GM10847 (cell line): ENCODE measurements around the gene SMOC2.

Source experiments
- POLR2A ChIP-seq: IDR thresholded peaks from 2 replicates; pipeline ENCODE4 v1.6.1; 2011; ENCODE audit not compliant: insufficient read length; ENCODE audit errors: extremely low read depth

SMOC2 gene

DNA sequence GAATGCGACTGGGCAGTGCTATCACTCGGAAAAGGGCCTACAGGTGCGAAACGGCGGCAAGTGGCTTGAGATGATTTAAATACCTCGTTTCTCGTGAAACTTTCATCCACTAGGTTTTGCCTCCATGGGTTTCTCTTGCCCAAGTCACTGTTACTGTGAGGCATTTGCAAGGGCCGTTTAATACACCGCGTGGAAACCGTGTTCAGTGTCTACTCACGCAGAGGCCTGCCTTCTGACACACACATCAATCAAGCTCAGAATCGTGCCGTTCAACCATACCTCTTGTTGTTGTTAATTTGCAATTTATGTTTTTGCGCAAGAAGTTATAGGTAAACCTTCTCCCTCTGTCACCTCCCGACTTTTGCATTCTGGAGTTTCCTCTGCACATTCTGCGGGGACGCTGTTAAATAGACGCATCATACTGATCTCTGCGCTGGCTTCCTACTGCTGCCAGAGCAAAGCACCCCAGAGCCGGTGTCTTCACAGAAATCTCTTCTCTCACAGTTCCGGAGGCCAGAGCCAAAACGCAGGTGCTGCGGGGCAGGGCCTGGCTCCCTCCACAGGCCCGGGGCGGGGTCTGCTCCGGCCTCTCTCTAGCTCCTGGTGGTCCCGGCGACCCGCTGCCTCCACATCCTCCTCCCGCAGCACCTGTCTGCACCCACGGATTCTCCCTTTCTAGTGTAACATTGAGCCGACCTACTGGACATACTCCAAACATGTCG is 251.4 kb downstream of the SMOC2 start:
- no peak for TF ChIP-seq POLR2A

DNA sequence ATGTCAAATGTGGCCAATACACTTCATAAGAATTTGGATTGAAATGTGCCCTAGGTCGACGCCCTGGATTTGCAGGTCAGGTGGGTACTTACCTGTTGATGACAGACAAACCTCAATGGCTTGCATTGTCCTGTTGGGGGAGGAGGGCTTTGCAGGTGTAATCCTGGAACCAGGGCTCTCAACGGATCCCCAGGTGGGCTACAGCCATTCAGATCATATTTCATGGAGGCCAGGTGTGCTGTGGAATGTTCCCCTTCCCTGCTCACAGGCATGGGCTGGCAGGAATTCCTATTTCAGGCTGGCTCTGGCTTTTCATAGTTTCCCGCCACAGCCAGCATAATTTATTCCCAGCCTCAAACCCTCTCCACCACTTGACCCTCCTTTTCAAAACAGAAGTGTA is 254.7 kb downstream of the SMOC2 start:
- TF ChIP-seq POLR2A = no peak

DNA sequence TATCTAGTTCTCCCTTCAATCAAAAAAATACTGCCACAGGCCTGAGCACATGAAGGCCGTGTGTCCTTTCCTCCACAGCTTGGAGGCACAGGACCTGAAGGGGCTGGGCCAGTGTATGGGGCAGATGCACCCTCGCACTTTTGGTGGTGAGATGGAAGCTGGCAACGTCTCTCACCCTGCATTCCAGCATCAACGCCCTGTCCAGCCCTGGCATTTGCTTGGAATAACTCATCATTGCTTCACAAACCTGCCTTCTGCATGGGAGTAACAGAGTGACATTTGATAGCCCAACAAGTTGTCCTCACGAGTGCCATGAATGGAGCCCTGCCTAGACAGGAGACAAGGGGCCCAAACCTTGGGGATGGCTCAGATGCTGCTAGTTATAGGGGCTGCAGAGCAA is 257.9 kb downstream of the SMOC2 start:
- no peak for TF ChIP-seq POLR2A

DNA sequence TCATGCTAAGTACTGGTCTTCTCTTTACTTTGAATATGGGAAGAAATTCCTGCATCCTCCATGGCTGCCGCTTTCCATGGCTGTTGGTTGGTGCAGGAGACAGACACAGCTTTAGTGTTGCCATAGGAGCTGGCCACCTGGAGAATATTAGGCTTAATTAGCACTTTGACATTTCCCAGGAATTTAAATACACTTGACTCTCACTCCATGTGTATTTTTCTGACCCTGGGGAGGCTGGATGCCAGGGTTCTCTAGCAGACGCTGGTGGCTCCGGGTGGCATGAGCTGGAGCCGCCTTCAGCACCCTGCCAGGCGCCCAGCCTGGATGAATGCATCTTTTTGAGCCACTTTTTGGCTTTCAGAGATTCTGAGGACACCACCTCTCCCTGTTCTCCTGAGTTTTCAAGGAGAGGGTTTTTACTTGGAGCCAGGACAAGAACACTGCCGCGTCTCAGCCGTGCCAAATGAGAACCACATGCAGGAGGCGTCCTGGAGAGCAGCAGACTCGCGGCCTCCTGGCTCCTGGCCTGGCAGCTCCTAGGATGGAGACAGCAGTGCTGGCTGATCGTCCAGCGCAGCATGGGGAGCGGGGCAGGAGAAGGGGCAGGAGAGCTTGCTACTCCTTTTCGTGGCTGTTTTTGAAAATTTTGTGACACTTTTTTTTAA is 258.8 kb downstream of the SMOC2 start:
- no peak for TF ChIP-seq POLR2A

DNA sequence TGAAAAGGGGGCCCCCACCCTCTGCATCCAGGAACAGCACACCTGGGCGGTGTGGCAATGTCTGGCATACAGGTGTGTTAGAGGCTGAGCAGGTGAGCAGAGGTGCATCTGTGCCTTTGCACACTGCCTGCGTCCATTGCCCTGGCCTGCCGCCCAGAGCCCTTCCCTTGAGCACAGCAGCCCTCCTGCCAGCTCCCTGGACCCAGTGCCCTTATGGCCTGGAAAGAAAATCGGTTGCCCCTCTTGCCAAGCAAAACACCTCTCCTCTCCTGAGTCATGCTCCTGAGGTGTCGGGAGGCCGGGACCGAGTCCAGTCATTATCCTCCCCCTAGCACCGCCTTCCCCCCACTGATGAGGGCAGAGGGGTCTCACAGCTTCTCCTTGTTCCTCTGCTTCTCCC is 259.9 kb downstream of the SMOC2 start:
- no peak for TF ChIP-seq POLR2A

DNA sequence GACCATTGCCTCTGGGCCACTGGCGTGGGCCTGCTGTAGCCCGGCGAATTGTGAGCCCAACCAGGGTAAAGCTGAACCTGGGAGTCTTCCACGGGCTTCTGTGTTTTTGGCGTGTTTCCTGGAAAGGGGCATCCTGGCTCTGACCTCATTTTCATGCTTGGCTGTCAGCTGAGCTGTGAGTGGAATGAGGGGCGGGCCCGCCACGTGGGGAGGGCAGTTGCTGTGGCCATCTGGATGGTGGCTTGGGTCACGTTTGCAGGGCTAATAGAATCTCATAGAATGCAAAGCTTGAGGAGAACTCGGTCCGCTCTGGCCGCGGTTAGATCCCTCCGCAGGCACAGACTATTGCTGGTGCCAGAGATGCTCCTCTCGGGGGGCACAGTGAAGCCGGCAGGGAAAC is 263.0 kb downstream of the SMOC2 start:
- TF ChIP-seq POLR2A = no peak

DNA sequence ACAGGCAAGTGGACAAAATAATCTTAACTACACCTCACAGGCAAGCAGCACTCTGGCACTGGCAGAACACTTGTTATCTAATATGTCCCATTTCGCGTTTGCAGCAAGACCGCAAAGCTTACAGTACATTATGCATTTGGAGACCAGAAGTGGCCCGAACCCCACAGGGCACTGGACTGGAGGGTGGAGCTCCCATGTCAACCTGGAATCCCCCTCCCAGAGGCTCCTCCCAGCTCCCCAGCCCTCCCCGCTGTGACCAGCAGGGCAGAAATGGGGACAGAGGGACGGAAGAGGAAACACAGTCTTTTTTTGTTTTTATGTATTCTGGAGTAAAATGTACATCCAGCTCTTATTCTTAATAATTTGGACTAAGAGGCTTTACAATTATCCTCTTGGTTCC is 263.7 kb downstream of the SMOC2 start:
- no peak for TF ChIP-seq POLR2A

DNA sequence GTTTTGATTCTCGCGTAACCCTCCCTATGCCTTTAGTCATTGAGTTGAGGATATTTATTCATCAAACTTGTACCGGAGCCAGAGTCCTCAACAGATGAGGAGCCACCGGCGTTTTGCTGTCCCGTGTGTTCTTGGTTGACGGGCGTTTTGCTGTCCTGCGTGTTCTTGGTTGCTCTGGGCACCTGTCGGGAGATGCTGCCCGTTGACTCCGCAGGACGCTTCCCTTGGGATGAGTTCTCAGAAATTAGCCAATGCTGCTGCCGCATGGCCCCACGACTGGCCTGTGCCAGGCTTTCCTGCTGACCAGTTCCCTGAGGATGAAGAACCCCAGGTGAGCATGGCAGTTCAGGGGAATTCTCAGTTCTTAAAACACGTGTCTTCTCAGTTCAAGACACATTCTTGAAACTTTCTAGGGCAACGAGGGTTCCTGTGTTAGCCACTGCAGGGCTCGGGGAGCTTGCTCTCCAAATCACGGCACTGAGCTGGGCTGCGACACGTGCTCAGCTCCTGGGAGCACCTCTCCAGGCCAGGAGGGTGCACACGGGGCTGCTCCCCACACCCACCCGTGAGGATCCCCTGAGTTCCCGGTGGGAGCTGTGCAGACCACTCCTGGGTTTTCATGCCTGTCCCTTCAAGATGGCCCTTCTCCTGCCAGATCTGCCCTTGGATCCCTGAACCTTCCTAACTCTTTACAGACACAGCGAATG is 265.6 kb downstream of the SMOC2 start:
- no peak for TF ChIP-seq POLR2A

DNA sequence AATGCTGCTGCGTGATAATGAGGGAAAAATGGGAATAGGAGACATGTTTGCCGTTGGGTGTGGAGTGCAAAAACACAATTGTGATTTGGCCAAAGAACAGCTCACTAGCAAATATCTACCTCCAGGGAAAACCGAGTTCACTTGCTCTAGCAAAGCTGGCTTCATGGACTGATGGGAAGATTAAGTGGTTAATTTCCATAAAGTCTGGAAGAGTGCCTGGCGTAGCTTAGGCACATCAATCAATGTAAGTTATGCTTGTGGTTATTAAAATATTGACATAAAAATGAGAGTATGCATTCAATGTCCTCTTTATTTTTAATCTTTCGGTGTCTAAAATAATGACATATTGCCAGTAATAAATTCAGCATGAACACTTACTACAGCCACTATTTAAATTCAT is 267.5 kb downstream of the SMOC2 start:
- TF ChIP-seq POLR2A = no peak

DNA sequence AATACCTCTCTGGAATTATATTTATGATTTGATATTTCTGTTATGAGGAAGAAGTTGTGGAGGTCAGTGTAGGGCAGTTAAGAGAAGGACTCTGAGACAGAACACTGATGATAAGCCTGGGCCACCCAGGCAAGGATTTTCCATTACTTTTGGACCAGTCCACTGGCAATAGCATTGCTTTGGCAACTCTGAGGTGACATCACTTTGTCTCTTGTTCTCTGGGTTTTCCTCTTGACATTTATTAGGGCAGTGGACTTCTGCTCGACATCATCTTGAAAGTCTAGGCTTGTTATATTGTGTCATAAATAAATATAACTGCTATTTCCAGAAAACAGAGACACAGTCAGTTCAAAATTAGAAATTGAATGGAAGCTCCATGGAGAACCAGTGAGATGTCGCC is 268.0 kb downstream of the SMOC2 start:
- TF ChIP-seq POLR2A = no peak

DNA sequence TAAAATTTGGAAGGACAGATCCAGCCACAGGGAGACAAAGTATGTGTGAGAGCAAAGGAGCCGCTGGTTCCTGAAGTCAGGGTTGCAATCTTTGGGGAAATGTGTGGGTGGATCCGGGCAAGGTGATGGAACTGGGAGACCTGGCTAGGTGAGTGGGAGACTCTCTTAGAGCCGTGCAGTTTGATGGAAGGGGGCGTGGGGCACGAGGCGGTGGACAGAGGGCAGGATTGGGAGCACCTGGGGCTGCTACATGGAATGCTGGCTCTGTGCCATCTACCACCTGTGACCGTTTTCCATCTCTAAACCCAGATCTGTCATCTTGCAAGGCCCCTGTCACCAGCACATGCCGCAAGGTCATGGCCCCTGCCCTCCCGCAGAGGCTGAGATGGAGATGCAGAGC is 268.4 kb downstream of the SMOC2 start:
- no peak for TF ChIP-seq POLR2A

DNA sequence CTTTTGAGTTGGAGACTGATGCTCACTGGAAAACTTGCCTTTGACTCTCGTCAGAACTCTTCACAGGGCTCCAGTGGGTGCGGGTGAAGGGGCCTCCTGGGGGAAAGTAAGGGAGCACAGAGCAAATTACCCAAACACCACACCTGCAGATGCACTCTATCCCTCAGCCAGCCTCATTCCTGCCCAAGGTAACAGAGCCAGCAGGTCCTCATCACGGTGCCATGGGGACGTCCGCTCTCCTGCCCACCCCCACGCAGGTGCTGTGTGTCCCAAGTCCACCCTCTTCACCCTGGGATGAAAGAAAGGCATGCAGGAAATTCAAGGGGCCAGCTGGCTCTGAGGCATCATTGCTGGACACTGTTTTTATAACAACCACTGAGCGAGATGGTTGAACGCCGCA is 269.0 kb downstream of the SMOC2 start:
- no peak for TF ChIP-seq POLR2A

DNA sequence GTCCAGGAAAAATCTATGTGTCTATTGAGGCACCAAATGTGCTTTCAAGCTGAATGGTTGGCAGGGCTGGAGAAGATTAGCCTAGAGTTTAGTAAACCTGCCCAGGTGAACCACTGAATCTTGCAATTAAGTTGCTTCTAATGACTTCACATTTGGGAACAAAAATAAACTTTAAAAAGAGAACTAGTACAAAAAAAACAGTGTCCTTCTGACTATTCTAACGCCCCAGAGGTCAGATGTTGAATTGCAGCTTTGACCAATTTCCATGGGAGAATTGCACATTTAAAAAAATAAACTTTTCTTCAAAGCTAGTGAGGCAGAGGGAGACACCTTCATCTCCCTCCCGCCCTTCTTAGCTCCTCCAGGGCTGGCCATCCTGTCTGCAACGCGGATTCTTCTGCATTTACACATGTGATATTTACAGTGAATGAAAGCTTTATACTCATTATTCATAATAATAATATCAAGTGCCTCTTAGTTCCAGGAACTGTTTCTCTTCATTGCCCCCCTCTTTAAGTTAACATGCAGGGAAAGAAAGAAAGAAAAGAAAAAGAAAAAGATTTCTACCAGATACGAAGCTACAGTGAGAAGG is 270.2 kb downstream of the SMOC2 start:
- no peak for TF ChIP-seq POLR2A

DNA sequence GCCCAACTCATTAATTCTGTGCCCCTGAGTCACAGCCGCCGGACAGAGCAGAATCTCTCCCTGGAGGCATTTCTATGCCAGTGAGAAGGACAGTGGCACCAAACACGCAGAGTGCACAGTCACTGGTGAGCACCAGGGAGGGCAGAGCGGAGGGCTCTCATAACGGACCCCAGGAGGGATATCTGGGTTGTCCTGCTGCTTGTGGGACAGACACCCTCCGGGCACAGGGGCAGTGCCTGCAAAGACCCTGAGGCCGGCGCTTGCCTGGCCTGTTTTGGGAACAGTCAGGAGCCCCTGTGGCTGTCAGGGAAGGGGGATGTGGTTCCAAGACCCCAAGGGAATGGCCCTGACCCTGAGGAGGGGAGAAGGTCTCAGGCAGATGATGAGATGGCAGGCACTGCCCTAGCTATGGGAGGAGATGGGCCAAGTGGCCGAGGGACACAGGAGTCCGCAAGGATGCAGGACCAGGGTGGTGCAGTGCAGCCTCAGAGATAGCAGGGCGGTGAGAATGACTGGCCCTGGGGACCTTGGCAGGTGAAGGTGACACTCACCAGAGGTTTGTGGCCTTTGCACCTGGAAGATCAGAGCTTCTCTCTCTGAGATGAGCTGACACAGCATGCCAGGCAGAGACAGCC is 270.8 kb downstream of the SMOC2 start:
- TF ChIP-seq POLR2A = no peak

DNA sequence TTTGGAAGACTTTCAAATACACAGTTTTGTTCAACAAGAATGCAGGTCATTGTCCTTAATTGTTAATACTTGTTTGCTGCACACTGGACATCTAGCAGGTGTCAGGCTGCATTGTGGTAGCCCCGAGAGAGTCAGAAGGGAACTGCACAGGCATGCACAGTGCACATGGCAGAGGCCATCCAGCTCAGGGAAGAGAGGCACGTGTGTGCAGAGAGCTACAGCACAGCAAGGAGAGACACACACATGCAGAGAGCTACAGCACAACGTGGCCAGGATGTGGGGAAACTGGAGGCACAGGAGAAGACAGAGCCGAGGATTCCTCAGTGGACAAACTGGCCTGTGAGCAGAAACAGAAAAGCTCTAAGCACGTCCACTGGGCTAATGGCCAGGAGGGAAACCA is 272.0 kb downstream of the SMOC2 start:
- TF ChIP-seq POLR2A = no peak
